GM13977 (cell line): ENCODE data around the gene OR51E2.

Experiments used
- DNase-seq: peaks from one replicate; pipeline ENCODE4 v3.0.0; 2012; ENCODE audit warnings: low spot score
- in situ Hi-C: fragments of 300-500 bp; cut with MboI; formaldehyde crosslinking; loops from one replicate; pipeline ENCODE4 v1.12.0; 2022; ENCODE audit warnings: low sequenced_read_pairs, low pct_unique_long_range_greater_than_20kb, mixed read lengths, inconsistent platforms; ENCODE audit not compliant: unreplicated experiment
- TF ChIP-seq, protein P1 (sequence below): IDR thresholded peaks from 2 replicates; pipeline ENCODE4 v1.5.1; 2012; ENCODE audit warnings: mild to moderate bottlenecking, control low read depth; ENCODE audit not compliant: insufficient read depth; ENCODE audit errors: extremely low read depth, missing control alignments

OR51E2 gene

DNA sequence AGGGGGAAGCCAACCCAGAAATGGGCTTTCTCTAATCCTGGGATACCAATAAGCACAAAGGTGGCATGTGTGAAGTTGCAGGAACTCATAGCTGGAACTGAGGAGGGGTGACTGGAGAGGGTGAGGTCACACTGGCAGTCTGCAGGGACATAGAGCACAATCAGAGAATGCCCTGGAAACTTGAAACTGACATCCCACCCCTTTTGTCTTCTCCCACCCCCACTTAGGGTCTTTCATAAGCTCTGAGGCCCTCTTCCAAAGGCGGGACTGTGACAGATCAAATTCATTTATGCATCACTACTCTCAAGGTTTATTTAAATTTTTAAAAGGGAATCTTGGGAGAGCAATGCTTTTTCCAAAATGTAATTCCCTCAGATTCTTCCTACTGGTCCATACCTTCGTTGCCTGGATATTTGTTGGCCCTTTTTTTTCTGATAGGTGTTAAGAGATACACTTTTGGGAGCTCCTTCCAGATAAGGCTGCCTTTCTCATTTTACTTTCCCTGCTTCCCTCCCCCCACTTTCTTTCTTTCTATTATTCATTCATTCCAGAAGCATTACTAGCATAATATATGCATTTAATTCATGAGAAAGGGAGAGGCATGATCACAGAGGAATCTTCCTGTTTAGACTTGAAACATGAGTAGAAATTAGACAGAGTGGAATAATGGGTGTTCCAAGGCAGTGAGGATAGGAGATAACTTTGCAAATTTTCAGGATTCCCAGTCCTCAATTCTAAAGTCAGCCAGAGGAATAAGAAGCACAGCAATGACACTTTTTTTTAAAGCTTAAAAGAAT, 14.8 kb downstream of the OR51E2 start:
- no peak for DNase-seq
- TF ChIP-seq, protein P1, sequence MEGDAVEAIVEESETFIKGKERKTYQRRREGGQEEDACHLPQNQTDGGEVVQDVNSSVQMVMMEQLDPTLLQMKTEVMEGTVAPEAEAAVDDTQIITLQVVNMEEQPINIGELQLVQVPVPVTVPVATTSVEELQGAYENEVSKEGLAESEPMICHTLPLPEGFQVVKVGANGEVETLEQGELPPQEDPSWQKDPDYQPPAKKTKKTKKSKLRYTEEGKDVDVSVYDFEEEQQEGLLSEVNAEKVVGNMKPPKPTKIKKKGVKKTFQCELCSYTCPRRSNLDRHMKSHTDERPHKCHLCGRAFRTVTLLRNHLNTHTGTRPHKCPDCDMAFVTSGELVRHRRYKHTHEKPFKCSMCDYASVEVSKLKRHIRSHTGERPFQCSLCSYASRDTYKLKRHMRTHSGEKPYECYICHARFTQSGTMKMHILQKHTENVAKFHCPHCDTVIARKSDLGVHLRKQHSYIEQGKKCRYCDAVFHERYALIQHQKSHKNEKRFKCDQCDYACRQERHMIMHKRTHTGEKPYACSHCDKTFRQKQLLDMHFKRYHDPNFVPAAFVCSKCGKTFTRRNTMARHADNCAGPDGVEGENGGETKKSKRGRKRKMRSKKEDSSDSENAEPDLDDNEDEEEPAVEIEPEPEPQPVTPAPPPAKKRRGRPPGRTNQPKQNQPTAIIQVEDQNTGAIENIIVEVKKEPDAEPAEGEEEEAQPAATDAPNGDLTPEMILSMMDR = no peak
- in situ Hi-C loops = no loop called here

DNA sequence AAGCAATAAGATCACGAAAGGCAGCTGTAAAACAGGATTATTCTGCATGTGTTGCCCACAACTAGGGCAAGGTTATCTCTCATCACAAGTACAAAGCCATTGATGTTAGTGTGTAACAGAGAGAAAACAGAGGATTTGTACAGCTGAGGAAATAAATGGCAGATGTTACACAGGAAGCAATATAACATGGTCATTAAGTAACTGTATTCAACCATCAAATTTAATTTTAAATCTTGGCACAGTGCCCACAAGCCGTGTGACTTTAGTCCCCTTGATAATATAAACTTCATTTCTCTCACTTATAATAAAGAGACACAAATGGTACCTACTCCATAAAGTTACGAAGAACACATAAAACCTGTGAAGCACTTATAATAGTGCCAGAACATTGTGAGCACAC, 17.3 kb downstream of the OR51E2 start:
- in situ Hi-C loops = no loop called here
- TF ChIP-seq, protein P1 = no peak
- no peak for DNase-seq

DNA sequence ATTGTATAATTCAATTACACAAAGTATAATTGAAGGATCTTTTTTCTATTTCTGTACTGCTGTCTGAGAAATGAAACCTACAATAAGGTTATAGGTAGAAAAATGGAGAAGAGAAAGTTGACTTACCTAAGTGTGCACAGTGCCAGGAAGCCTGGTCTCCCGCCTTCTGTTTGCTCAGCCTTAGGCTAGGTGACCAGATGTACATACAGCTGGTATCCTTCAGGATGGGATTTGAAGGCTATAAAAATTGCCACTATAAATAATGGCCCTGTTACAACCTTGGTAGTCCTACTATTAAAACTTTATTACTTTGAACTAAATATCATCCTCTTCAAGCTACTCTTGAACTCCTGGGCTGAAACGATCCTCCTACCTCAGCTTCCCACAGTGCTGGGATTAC, 19.7 kb downstream of the OR51E2 start:
- no peak for DNase-seq
- in situ Hi-C loops = no loop called here
- TF ChIP-seq, protein P1 = no peak

DNA sequence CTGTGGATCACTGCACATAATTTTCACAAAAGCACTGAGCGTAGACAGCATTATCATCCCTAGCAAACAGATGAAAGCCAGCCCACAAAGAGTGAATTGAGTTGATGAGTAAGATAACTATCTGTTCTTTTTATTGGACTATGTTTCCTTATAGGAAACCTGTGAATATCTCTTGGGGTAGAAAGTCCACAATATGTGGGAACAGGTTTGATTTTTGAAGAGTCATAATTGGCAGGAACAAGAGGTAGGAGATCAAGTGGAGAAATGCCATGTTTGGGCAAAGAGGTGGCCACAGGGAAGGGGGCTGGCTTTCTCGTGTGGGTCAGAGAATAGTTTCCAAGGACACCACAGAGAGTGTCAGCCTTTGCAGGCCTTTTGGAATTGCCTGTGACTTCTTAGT, 23.9 kb downstream of the OR51E2 start:
- in situ Hi-C loops = no loop called here
- no peak for DNase-seq
- TF ChIP-seq, protein P1 = no peak

DNA sequence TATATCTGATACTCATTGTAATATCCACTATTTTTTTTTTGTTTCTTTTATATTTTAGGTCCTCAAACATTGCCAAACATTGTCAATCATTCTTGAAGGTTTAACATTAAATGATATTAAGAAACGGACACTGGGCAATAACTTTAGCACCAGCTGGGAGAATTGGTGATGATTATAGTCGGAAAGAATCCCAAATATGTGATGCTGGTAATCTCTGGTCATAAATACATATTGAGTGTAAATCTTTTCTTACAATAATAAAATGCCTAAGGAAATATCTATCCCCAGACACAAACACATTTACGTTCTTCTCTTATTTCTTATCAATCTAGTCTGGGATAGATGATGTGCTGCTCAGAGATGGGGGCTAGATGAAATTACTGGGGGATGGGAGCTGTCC, 25.2 kb downstream of the OR51E2 start:
- no peak for DNase-seq
- TF ChIP-seq, protein P1 = no peak
- in situ Hi-C loops = no loop called here

DNA sequence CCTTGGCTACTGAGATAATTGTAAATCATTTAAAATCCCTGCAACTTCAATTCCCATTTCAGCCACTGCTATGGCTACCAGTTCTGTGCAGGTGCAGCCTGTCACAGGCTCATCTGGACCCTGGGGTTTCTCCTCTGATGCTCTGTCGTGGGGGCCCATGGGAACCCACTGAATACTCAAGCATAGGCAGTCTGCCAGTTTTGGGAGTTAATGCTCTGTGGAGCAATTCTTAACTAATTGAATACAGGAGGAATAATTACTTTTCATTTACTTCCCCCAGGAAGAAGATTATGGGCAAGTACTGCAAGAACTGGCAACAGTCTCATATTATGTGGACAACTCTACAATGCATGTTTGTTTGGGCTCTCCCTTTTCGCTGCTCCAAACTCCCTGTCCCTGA, 25.9 kb downstream of the OR51E2 start:
- in situ Hi-C loops = no loop called here
- TF ChIP-seq, protein P1 = no peak

More for the DNA sequence above, 25.9 kb downstream of the OR51E2 start:
- DNase-seq = no peak
